GM12873 (cell line): ENCODE results near the gene PSMC5.

Experiments used
- CTCF ChIP-seq: IDR thresholded peaks from 2 replicates; pipeline ENCODE4 v1.5.1; 2012; ENCODE audit warnings: low read depth, mild to moderate bottlenecking, moderate library complexity, low read length, control low read depth; ENCODE audit not compliant: insufficient read depth; ENCODE audit errors: missing control alignments

The PSMC5 gene

GRCh38 chr17:63816669-63817068 lies 10.6 kb upstream of the PSMC5 start:
- no peak for TF ChIP-seq CTCF

GRCh38 chr17:63817736-63818385 lies 9.4 kb upstream of the PSMC5 start:
- TF ChIP-seq CTCF, result no peak

GRCh38 chr17:63819131-63819530 lies 8.1 kb upstream of the PSMC5 start:
- no peak for TF ChIP-seq CTCF

GRCh38 chr17:63819585-63820537 lies 7.4 kb upstream of the PSMC5 start:
- no peak for TF ChIP-seq CTCF

GRCh38 chr17:63820963-63821561 lies 6.2 kb upstream of the PSMC5 start:
- no peak for TF ChIP-seq CTCF

- no peak for TF ChIP-seq CTCF
Observed at GRCh38 chr17:63821804-63822203, 5.4 kb upstream of the PSMC5 start.

GRCh38 chr17:63822537-63822936 lies 4.7 kb upstream of the PSMC5 start:
- no peak for TF ChIP-seq CTCF
